K562 (cell line): Measurements from ENCODE around the gene TMEM79. TPM values are rescaled to one million over a fixed set of nuclear protein-coding genes. Genes with fewer than 3 reads are reported as not detected.

Source experiments
- polyA plus RNA-seq, 8 experiments: library from polyadenylated mRNA; depleted of rRNA in 4 of 8; stranded (reverse) in 5 of 8; unstranded in 3 of 8; fragments of >200 nt; fragmentation: Nextera tagmentation in 2 of 8; fragmentation: Illumina TruSeq in 1 of 8; extraction: Ambion mirVana in 2 of 8; extraction: Trizol in 1 of 8; gene quantifications; 2 replicates each; pipeline versions ENCODE4 v1.2.1 to v1.2.3, GENCODE V29; 2011 to 2014; ENCODE audit warnings: inconsistent platforms in 1 of 8, missing spikeins in 1 of 8
- total RNA-seq, 7 experiments: library from RNA; depleted of rRNA in 6 of 7; stranded (reverse); fragments of >200 nt in 6 of 7; fragmentation: Illumina TruSeq in 2 of 7; extraction: Trizol in 2 of 7; gene quantifications; 2 replicates each; pipeline versions ENCODE4 v1.2.1 to v1.2.3, GENCODE V29; 2011 to 2021; ENCODE audit warnings: low replicate concordance in 1 of 7

Gene TMEM79
- total and polyA plus RNA-seq, 9 of the 15 experiments (the other 6 are each of a cell fraction or from before 2014, with no cell fraction given) = 0.69 to 6.8 (median 4.0) TPM

Other genes with a start within 250 kb of the TMEM79 start
Only the 7 nearest of the 17 such genes appear.
- 0.23 and 0.82 TPM in 2 replicates for gene BGLAP, start 42.1 kb upstream of the TMEM79 start, total RNA-seq (2014; rRNA removed)
- gene BGLAP, start 42.1 kb upstream of the TMEM79 start, total RNA-seq (2014; rRNA removed; fragmentation: Illumina TruSeq; extraction: Trizol) = 0.15 TPM in 1 of 2 replicates, not detected in the other
- 0.33 and 0.49 TPM in 2 replicates for gene BGLAP, start 42.1 kb upstream of the TMEM79 start, total RNA-seq (2015; rRNA removed; fragmentation: Illumina TruSeq; extraction: Trizol)
- 0.22 and 1.2 TPM in 2 replicates for gene BGLAP, start 42.1 kb upstream of the TMEM79 start, total RNA-seq (2021)
- gene BGLAP, start 42.1 kb upstream of the TMEM79 start, polyA plus RNA-seq (2011; rRNA removed) = 0.54 and 0.92 TPM in 2 replicates
- gene BGLAP, start 42.1 kb upstream of the TMEM79 start, polyA plus RNA-seq (2014; fragmentation: Illumina TruSeq; extraction: Trizol) = not detected in 2 replicates
- gene BGLAP, start 42.1 kb upstream of the TMEM79 start, polyA plus RNA-seq (2014; fragmentation: Nextera tagmentation; extraction: Ambion mirVana) = not detected
- gene BGLAP, start 42.1 kb upstream of the TMEM79 start, polyA plus RNA-seq (2014; rRNA removed) = 1.4 and 1.6 TPM in 2 replicates
- 0.86 TPM in 2 replicates for gene PAQR6, start 36.3 kb upstream of the TMEM79 start, total RNA-seq (2014; rRNA removed)
- gene PAQR6, start 36.3 kb upstream of the TMEM79 start, total RNA-seq (2014; rRNA removed; fragmentation: Illumina TruSeq; extraction: Trizol) = 0.32 and 0.62 TPM in 2 replicates
- gene PAQR6, start 36.3 kb upstream of the TMEM79 start, total RNA-seq (2015; rRNA removed; fragmentation: Illumina TruSeq; extraction: Trizol) = 0.64 and 0.72 TPM in 2 replicates
- 1.0 and 1.2 TPM in 2 replicates for gene PAQR6, start 36.3 kb upstream of the TMEM79 start, total RNA-seq (2021)
- gene PAQR6, start 36.3 kb upstream of the TMEM79 start, polyA plus RNA-seq (2011; rRNA removed) = 0.52 and 1.4 TPM in 2 replicates
- 0.59 and 0.73 TPM in 2 replicates for gene PAQR6, start 36.3 kb upstream of the TMEM79 start, polyA plus RNA-seq (2014; fragmentation: Illumina TruSeq; extraction: Trizol)
- under 1 TPM; 0.07 to 0.23 TPM for gene PAQR6, start 36.3 kb upstream of the TMEM79 start, polyA plus RNA-seq (2014; fragmentation: Nextera tagmentation; extraction: Ambion mirVana)
- gene PAQR6, start 36.3 kb upstream of the TMEM79 start, polyA plus RNA-seq (2014; rRNA removed) = 1.3 and 1.8 TPM in 2 replicates
- gene SMG5, start 1.5 kb upstream of the TMEM79 start, total RNA-seq (2014; rRNA removed) = 56.0 and 71.6 TPM in 2 replicates
- gene SMG5, start 1.5 kb upstream of the TMEM79 start, total RNA-seq (2014; rRNA removed; fragmentation: Illumina TruSeq; extraction: Trizol) = 33.1 and 41.4 TPM in 2 replicates
- 53.1 and 53.7 TPM in 2 replicates for gene SMG5, start 1.5 kb upstream of the TMEM79 start, total RNA-seq (2015; rRNA removed; fragmentation: Illumina TruSeq; extraction: Trizol)
- 78.4 and 85.9 TPM in 2 replicates for gene SMG5, start 1.5 kb upstream of the TMEM79 start, total RNA-seq (2021)
- 41.4 and 53.9 TPM in 2 replicates for gene SMG5, start 1.5 kb upstream of the TMEM79 start, polyA plus RNA-seq (2011; rRNA removed)
- gene SMG5, start 1.5 kb upstream of the TMEM79 start, polyA plus RNA-seq (2014; fragmentation: Illumina TruSeq; extraction: Trizol) = 69.4 and 69.7 TPM in 2 replicates
- 1 to 10 TPM; 1.4 to 1.6 TPM for gene SMG5, start 1.5 kb upstream of the TMEM79 start, polyA plus RNA-seq (2014; fragmentation: Nextera tagmentation; extraction: Ambion mirVana)
- gene SMG5, start 1.5 kb upstream of the TMEM79 start, polyA plus RNA-seq (2014; rRNA removed) = 53.0 and 58.7 TPM in 2 replicates
- 25.7 and 27.0 TPM in 2 replicates for gene GLMP, start 11.4 kb downstream of the TMEM79 start, total RNA-seq (2014; rRNA removed)
- gene GLMP, start 11.4 kb downstream of the TMEM79 start, total RNA-seq (2014; rRNA removed; fragmentation: Illumina TruSeq; extraction: Trizol) = 10.1 and 12.8 TPM in 2 replicates
- 18.5 and 19.7 TPM in 2 replicates for gene GLMP, start 11.4 kb downstream of the TMEM79 start, total RNA-seq (2015; rRNA removed; fragmentation: Illumina TruSeq; extraction: Trizol)
- gene GLMP, start 11.4 kb downstream of the TMEM79 start, total RNA-seq (2021) = 22.7 and 23.7 TPM in 2 replicates
- gene GLMP, start 11.4 kb downstream of the TMEM79 start, polyA plus RNA-seq (2011; rRNA removed) = 8.3 and 15.5 TPM in 2 replicates
- gene GLMP, start 11.4 kb downstream of the TMEM79 start, polyA plus RNA-seq (2014; fragmentation: Illumina TruSeq; extraction: Trizol) = 28.2 and 29.1 TPM in 2 replicates
- 10 to 100 TPM; 11.0 to 22.4 TPM for gene GLMP, start 11.4 kb downstream of the TMEM79 start, polyA plus RNA-seq (2014; fragmentation: Nextera tagmentation; extraction: Ambion mirVana)
- gene GLMP, start 11.4 kb downstream of the TMEM79 start, polyA plus RNA-seq (2014; rRNA removed) = 21.7 and 24.5 TPM in 2 replicates
- not detected in 2 replicates for gene VHLL, start 15.0 kb downstream of the TMEM79 start, total RNA-seq (2014; rRNA removed)
- not detected in 2 replicates for gene VHLL, start 15.0 kb downstream of the TMEM79 start, total RNA-seq (2014; rRNA removed; fragmentation: Illumina TruSeq; extraction: Trizol)
- not detected in 2 replicates for gene VHLL, start 15.0 kb downstream of the TMEM79 start, total RNA-seq (2015; rRNA removed; fragmentation: Illumina TruSeq; extraction: Trizol)
- gene VHLL, start 15.0 kb downstream of the TMEM79 start, total RNA-seq (2021) = not detected in 2 replicates
- gene VHLL, start 15.0 kb downstream of the TMEM79 start, polyA plus RNA-seq (2011; rRNA removed) = not detected in 2 replicates
- gene VHLL, start 15.0 kb downstream of the TMEM79 start, polyA plus RNA-seq (2014; fragmentation: Illumina TruSeq; extraction: Trizol) = not detected in 2 replicates
- not detected for gene VHLL, start 15.0 kb downstream of the TMEM79 start, polyA plus RNA-seq (2014; fragmentation: Nextera tagmentation; extraction: Ambion mirVana)
- not detected in 2 replicates for gene VHLL, start 15.0 kb downstream of the TMEM79 start, polyA plus RNA-seq (2014; rRNA removed)
- 567 and 570 TPM in 2 replicates for gene CCT3, start 54.0 kb downstream of the TMEM79 start, total RNA-seq (2014; rRNA removed)
- gene CCT3, start 54.0 kb downstream of the TMEM79 start, total RNA-seq (2014; rRNA removed; fragmentation: Illumina TruSeq; extraction: Trizol) = 610 and 635 TPM in 2 replicates
- 573 and 580 TPM in 2 replicates for gene CCT3, start 54.0 kb downstream of the TMEM79 start, total RNA-seq (2015; rRNA removed; fragmentation: Illumina TruSeq; extraction: Trizol)
- gene CCT3, start 54.0 kb downstream of the TMEM79 start, total RNA-seq (2021) = 521 and 542 TPM in 2 replicates
- 682 and 836 TPM in 2 replicates for gene CCT3, start 54.0 kb downstream of the TMEM79 start, polyA plus RNA-seq (2011; rRNA removed)
- gene CCT3, start 54.0 kb downstream of the TMEM79 start, polyA plus RNA-seq (2014; fragmentation: Illumina TruSeq; extraction: Trizol) = 536 and 610 TPM in 2 replicates
- gene CCT3, start 54.0 kb downstream of the TMEM79 start, polyA plus RNA-seq (2014; fragmentation: Nextera tagmentation; extraction: Ambion mirVana) = 1,000 to 10,000 TPM in 1 of 2 experiments, 100 to 1,000 TPM in 1; 871 to 1,167 TPM
- 475 and 532 TPM in 2 replicates for gene CCT3, start 54.0 kb downstream of the TMEM79 start, polyA plus RNA-seq (2014; rRNA removed)
- gene TSACC, start 54.2 kb downstream of the TMEM79 start, total RNA-seq (2014; rRNA removed) = 0.45 and 1.6 TPM in 2 replicates
- gene TSACC, start 54.2 kb downstream of the TMEM79 start, total RNA-seq (2014; rRNA removed; fragmentation: Illumina TruSeq; extraction: Trizol) = 1.8 and 2.1 TPM in 2 replicates
- gene TSACC, start 54.2 kb downstream of the TMEM79 start, total RNA-seq (2015; rRNA removed; fragmentation: Illumina TruSeq; extraction: Trizol) = 2.5 and 2.6 TPM in 2 replicates
- gene TSACC, start 54.2 kb downstream of the TMEM79 start, total RNA-seq (2021) = 1.0 and 1.1 TPM in 2 replicates
- gene TSACC, start 54.2 kb downstream of the TMEM79 start, polyA plus RNA-seq (2011; rRNA removed) = 2.1 and 2.2 TPM in 2 replicates
- gene TSACC, start 54.2 kb downstream of the TMEM79 start, polyA plus RNA-seq (2014; fragmentation: Illumina TruSeq; extraction: Trizol) = 4.5 TPM in 2 replicates
- 1 to 10 TPM; 7.3 to 7.4 TPM for gene TSACC, start 54.2 kb downstream of the TMEM79 start, polyA plus RNA-seq (2014; fragmentation: Nextera tagmentation; extraction: Ambion mirVana)
- gene TSACC, start 54.2 kb downstream of the TMEM79 start, polyA plus RNA-seq (2014; rRNA removed) = 5.0 and 7.5 TPM in 2 replicates